Omental fat pad (tissue), 4 donors: ENCODE data around the gene THSD7B. TPM values are rescaled to one million over a fixed set of nuclear protein-coding genes. Genes with fewer than 3 reads are reported as not detected.

Source experiments
- ATAC-seq: fragments of 150-250 bp; one replicate; pipeline ENCODE4 v1.9.1; 2016; ENCODE audit warnings: mild to moderate bottlenecking, moderate library complexity; ENCODE audit not compliant: low FRiP score
- DNase-seq: peaks from one replicate; pipeline ENCODE4 v3.0.0-alpha.2; 2019; ENCODE audit warnings: low spot score
- total RNA-seq, 4 donors: library from RNA; depleted of rRNA; stranded (reverse); fragments of >200 nt; gene quantifications; one replicate each; pipeline ENCODE4 v1.1.0, GENCODE V29; 2016
- TF ChIP-seq, protein P1 (sequence below), 3 donors: fragments of 450-650 bp; IDR thresholded peaks; one replicate each; pipeline ENCODE4 v1.5.1; 2016 to 2017; ENCODE audit warnings: antibody characterized with exemption in 3 of 3, mild to moderate bottlenecking in 3 of 3, moderate library complexity in 2 of 3

Gene THSD7B
- total RNA-seq, 4 donors from 2014 or later, result 0.74 to 12.9 (median 2.5) TPM

DNA sequence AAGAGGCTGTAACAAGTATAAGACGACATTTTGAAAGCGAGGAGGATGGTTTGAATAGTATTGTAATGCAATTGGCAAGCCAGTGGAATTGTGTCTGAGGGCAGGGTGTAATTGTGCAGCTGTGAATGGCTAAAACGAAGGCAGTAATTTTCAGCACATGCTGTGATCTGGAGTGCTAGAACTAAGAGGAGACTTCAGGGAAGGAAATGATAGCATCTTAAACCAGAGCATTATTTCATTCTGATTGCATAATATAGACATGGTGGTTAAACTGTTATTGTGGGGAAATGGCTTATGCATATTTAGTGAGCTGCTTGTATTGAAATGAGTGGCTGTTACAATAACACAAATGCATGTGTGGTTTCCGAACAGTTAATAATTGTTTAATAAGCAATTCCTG, 36.3 kb downstream of the THSD7B start:
- TF ChIP-seq, protein P1, sequence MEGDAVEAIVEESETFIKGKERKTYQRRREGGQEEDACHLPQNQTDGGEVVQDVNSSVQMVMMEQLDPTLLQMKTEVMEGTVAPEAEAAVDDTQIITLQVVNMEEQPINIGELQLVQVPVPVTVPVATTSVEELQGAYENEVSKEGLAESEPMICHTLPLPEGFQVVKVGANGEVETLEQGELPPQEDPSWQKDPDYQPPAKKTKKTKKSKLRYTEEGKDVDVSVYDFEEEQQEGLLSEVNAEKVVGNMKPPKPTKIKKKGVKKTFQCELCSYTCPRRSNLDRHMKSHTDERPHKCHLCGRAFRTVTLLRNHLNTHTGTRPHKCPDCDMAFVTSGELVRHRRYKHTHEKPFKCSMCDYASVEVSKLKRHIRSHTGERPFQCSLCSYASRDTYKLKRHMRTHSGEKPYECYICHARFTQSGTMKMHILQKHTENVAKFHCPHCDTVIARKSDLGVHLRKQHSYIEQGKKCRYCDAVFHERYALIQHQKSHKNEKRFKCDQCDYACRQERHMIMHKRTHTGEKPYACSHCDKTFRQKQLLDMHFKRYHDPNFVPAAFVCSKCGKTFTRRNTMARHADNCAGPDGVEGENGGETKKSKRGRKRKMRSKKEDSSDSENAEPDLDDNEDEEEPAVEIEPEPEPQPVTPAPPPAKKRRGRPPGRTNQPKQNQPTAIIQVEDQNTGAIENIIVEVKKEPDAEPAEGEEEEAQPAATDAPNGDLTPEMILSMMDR (IDR thresholded peaks at IDR 0.05), result no peak
- DNase-seq, result no peak
- ATAC-seq, result no peak

DNA sequence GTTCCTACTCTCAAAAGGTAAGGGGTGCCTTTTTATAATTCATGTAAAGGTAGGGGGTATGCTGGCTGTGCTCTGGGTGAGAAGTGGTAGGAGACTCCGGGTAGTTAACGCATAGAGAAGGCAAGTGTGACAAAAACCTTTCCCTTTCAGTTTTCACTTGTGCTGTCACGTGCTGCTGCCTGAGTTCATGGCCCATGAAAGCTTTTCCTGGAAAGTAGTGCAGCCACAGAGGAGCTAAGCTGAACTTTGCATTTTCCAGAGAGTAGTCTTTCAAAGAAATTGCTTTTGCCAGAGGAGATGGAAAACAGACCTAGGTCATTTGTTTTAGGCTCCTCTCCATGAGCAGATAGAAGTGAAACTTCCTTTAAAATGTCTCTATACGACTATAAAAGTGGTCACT, 44.7 kb downstream of the THSD7B start:
- no peak for ATAC-seq
- TF ChIP-seq, protein P1 (IDR thresholded peaks at IDR 0.05), result no peak

DNA sequence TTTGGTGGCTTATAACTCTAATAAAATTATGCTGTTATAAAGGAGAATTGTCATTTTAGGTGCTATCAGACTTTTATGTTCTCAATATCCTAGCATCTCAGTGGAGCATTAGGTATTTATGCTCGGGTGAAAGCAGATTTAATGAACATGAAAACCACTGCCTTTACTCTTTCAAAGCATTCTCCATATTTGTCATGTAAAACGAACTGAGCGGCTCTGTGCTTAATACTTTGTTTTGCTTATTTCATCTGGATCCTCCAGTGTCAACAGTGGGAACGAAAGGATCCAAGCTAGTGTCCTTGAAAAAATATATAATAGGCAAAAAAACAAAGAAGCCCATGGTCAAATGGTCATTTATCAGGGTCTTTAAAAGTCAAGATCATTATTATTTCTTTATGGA, 53.5 kb downstream of the THSD7B start:
- TF ChIP-seq, protein P1 (IDR thresholded peaks at IDR 0.05), result no peak
- DNase-seq (no peak), ATAC-seq (no peak)

More for the DNA sequence above, 44.7 kb downstream of the THSD7B start:
- DNase-seq, result no peak

DNA sequence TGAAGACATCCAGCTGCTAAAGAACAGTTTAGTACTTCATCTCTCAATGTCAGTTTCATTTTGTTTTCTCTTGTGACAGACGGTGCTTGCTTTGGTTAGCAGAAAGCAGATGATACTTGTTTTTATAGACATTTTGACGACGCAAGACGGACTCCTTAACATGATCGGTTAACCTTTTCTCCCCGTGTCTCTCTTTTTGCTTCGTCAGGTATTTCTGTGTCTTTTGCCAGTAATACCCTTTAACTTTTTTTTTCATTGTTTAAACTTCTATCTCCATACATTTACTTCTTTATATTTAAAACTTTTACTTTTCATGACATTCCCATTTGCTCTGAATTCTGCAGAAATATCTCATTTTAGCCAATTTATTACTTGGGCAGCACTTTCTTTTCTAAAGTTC, 57.9 kb downstream of the THSD7B start:
- no peak for DNase-seq
- TF ChIP-seq, protein P1 (IDR thresholded peaks at IDR 0.05), result no peak
- no peak for ATAC-seq

DNA sequence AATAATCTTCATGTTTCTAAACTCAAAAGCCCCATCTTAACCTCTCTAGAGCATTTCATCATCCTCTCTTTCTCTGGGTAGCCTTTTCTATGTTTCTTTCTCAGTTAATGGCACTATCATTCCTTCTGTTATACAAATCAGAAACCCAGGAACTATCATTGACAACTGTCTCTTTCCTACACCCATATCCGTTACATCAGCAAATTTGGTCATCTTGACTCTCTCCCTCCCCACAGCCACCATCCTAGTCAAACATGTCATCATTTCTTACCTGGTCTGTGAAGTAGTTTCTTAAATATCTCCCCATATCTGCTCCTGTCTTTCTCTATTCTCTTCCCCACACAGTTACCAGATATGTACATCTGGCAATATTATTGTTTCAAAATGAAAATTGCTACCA, 62.8 kb downstream of the THSD7B start:
- ATAC-seq, result no peak
- TF ChIP-seq, protein P1 (IDR thresholded peaks at IDR 0.05), result no peak
- DNase-seq, result no peak

DNA sequence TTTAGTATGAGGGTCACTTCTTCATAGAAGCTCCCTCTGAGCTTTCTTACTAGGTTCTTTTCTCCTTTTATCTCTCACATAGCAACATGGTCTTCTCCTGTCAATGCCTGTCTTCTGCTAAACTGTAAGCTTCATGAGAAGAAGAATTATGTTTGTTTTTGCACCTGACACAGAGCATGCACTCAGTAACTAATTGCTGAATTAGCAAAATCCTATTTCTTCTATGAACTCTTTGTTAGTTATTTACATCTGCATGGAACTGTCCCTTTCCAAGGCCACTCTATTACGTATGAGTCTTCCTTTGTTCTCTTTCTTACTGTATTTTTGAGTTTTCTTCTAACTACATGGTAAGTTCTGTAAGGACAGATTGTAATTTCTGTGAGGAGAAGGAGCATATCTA, 63.4 kb downstream of the THSD7B start:
- DNase-seq (no peak), ATAC-seq (no peak)
- TF ChIP-seq, protein P1 (IDR thresholded peaks at IDR 0.05), result no peak

DNA sequence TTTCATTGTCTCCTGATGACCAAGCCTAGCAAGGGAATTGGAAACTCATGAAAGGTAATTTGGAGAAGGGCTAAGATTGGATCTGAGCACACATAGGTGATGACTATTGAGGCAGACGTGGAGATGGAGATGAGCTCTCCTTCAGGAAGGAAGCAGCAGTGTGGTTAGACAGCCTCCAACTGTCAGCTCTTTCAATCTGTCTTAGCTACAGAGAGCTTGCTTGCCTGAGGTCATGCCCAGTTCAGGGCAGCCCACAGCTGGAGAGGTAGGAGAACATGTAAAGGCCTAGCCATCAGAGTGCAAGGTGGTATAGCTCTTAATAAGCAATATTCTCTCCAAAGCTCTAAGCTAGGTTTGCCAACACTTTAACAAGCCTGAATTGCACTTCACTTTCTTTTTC, 79.2 kb downstream of the THSD7B start:
- no peak for ATAC-seq
- no peak for DNase-seq
- TF ChIP-seq, protein P1 (IDR thresholded peaks at IDR 0.05), result no peak
